22Rv1 (cell line): ENCODE measurements around the gene TSC22D4.
A peak's percentile ranks its signal among the peaks of the same experiment; 100 is the strongest.
"Not testable (repeated sequence)": the region's sequence is repeated elsewhere in the genome, so short reads cannot be mapped to it uniquely, and the experiment has no call there.

Source experiments
- H3K27ac ChIP-seq: fragments of 450-650 bp; 2 replicates; pipeline ENCODE4 v1.5.1; 2017
- ZFX ChIP-seq: fragments of 450-650 bp; IDR thresholded peaks from 2 replicates; pipeline ENCODE4 v1.6.1; 2017; ENCODE audit warnings: antibody characterized with exemption, borderline replicate concordance
- TF ChIP-seq, protein P1 (sequence below): fragments of 450-650 bp; IDR thresholded peaks from 2 replicates; pipeline ENCODE4 v1.5.1; 2017; ENCODE audit warnings: mild to moderate bottlenecking

TSC22D4 gene

DNA sequence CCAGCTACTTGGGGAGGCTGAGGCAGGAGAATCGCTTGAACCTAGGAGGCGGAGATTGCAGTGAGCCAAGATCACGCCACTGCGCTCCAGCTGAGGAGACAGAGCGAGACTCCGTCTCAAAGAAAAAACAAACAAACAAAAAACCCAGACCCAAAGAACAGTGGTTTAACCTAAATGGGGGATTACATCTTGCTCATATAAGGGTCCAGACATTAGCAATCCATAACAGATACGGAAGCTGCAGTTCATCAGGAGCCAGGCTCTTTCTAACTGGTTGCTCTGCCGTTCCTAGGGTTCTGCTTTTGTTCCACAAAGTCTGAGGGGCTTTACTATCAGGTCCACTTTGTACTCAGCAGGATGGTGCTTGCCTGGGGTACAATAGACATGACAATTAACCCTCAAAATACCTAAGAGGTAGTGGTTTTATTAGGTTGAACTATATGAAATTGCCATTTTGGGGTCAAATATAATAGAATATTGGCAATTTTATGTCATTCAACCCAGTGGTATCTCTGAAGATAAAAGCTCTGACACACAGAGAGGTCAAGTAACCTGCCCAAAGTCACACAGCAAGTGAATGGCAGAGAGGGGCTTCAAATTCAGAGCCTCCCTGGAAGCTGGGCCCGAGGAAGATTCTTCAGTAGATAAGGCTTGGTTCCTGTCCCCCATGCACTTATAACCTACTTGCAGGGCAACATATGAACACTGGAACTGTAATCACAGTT, 26.0 kb upstream of the TSC22D4 start:
- H3K27ac ChIP-seq, result no peak overlapping the region
- TF ChIP-seq ZFX, result no peak
- TF ChIP-seq, protein P1, sequence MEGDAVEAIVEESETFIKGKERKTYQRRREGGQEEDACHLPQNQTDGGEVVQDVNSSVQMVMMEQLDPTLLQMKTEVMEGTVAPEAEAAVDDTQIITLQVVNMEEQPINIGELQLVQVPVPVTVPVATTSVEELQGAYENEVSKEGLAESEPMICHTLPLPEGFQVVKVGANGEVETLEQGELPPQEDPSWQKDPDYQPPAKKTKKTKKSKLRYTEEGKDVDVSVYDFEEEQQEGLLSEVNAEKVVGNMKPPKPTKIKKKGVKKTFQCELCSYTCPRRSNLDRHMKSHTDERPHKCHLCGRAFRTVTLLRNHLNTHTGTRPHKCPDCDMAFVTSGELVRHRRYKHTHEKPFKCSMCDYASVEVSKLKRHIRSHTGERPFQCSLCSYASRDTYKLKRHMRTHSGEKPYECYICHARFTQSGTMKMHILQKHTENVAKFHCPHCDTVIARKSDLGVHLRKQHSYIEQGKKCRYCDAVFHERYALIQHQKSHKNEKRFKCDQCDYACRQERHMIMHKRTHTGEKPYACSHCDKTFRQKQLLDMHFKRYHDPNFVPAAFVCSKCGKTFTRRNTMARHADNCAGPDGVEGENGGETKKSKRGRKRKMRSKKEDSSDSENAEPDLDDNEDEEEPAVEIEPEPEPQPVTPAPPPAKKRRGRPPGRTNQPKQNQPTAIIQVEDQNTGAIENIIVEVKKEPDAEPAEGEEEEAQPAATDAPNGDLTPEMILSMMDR, result no peak

DNA sequence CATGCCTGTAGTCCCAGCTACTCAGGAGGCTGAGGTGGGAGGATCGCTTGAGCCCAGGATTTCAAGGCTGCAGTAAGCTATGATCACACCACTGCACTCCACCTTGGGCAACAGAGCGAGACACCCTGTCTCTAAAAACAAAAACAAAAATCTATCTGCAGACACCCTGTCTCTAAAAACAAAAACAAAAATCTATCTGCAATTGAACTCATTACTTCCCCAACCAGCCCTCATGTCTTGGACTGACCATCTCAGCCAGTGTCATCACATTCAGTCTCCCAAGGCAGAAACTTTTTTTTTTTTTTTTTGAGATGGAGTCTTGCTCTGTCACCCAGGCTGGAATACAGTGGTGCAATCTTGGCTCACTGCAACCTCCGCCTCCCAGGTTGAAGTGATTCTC, 25.0 kb upstream of the TSC22D4 start:
- H3K27ac ChIP-seq, result not testable (repeated sequence)

DNA sequence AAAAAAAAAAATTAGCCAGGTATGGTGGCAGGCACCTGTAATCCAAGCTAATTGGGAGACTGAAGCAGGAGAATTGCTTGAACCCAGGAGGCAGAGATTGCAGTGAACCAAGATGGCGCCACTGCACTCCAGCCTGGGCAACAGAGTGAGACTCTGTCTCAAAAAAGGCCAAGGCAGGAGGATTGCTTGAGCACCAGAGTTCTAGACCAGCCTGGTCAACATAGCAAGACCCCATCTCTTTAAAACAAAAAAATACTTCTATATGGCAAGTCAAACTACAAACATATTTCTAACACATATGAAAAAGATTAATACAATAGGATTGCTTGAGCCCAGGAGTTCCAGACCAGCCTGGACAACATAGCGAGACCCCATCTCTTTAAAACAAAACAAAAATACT, 21.7 kb upstream of the TSC22D4 start:
- not testable (repeated sequence) for H3K27ac ChIP-seq

DNA sequence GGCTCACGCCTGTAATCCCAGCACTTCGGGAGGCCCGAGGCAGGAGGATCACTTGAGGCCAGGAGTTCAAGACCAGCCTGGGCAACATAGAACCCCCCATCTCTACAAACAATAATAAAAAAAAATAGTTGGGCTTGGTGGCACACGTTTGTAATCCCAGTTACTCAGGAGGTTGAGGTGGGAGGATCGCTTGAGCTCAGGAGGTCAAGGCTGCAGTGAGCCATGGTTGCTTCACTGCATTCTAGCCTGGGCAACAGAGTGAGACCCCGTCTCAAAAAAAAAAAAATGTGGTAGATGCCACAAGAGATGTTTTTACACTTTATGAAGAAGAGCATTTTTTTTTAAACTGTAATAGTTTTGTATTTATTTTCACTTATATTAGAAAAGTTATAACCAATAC, 17.5 kb upstream of the TSC22D4 start:
- no peak for TF ChIP-seq ZFX
- TF ChIP-seq, protein P1, result no peak
- H3K27ac ChIP-seq, result no peak overlapping the region

DNA sequence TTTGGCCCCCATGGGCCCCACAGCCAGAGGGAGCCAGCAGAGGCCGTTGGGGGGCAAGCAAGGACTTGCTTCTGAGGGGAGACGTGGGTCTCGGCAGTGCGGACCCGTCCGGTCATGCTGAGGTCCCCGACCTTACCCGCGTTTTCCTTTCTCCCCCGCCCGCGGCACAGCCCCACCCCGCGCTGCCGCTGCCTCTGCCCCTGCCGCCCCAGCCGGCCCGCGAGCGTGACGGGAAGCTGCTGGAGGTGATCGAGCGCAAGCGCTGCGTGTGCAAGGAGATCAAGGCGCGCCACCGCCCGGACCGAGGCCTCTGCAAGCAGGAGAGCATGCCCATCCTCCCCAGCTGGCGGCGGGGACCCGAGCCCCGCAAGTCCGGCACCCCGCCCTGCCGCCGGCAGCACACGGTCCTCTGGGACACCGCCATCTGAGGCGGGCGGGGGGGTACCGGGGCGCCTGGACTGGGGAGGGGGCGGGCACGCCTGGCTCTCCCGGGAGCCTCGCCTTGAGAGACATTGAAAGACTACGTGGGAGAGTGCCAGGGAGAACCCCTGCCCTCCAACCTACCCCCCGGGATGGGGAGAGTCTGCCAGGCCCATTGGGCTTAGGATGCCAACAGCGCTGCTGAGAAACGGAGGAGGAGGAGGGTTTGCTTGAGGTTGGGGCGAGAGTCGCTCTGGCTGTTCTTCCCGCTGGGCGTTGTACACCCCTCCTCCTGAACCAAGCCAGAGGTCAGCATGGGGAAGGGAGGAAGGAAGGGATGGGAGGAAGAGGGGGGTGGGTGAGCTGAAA, 14.7 kb upstream of the TSC22D4 start:
- no peak overlapping the region for H3K27ac ChIP-seq
- TF ChIP-seq ZFX, result no peak
- TF ChIP-seq, protein P1, result 0 out of 2 replicates have a peak, but pooled peaks have one; percentile 15

DNA sequence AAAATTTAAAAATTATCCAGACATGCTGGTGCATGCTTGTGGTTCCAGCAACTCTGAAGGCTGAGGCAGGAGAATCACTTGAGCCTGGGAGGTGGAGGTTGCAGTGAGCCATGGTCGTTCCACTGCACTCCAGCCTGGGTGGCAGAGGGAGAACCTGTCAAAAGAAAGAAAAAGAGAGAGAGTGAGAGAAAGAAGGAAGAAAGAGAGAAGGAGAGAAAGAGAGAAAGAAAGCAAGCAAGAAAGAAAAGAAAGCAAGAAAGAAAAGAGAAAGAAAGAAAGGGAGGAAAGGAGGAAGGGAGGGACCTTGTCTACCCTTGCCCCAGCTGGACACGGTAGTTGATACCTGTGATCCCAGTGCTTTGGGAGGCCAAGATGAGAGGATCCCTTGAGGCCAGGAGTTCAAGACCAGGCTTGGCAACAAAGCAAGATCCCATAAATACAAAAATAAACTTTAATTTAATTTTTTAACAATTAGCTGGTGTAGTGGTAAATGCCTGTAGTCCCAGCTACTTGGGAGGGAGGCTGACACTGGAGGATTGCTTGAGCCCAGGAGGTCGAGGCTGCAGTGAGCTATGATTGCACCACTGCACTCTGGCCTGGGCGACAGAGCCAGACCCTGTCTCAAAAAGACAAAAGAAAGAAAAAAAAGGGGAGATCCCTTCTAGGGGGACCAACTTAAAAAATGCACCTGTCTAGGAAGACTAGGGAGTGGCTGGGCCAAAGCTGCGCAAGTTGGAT, 13.9 kb upstream of the TSC22D4 start:
- TF ChIP-seq ZFX, result no peak
- TF ChIP-seq, protein P1, result no peak
- no peak overlapping the region for H3K27ac ChIP-seq

DNA sequence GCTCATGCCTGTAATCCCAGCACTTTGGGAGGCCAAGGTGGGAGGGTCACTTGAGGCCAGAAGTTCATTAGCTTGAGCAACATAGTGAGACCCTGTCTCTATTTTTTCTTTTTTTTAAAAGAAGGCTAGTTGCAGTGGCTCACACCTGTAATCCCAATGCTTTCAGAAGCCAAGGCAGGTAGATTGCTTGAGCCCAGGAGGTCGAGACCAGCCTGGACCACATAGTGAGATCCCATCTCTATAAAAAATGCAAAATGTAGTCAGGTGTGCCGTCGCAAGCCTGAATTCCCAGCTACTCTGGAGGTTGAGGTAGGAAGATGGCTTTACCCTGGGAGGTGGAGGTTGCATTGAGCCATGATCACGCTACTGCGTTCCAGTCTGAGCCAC, 12.2 kb upstream of the TSC22D4 start:
- H3K27ac ChIP-seq, result no peak overlapping the region
- TF ChIP-seq, protein P1, result no peak
- no peak for TF ChIP-seq ZFX
